Measurements from ENCODE around the gene RANBP3.

DNA sequence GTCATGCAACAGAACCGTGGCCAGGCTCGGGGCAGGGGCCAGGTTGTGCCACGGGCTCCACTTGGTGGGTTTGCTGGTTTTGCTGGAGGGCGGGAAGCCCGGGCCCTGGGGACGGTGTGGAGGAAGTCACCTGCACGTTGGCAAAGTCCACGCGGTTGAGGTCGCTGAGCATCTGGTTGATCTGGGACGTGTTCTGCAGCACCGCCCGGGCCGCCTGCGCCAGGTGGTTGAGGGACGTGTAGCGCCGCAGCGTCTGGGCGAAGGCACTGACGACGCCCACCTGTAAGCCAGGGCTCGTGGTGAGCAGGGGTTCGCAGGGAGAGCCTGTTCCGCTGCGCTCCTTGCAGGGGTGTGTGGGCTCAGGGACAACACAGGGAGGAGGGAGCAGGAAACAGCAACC lies 24.7 kb upstream of the RANBP3 start:
- TF ChIP-seq, protein P1, sequence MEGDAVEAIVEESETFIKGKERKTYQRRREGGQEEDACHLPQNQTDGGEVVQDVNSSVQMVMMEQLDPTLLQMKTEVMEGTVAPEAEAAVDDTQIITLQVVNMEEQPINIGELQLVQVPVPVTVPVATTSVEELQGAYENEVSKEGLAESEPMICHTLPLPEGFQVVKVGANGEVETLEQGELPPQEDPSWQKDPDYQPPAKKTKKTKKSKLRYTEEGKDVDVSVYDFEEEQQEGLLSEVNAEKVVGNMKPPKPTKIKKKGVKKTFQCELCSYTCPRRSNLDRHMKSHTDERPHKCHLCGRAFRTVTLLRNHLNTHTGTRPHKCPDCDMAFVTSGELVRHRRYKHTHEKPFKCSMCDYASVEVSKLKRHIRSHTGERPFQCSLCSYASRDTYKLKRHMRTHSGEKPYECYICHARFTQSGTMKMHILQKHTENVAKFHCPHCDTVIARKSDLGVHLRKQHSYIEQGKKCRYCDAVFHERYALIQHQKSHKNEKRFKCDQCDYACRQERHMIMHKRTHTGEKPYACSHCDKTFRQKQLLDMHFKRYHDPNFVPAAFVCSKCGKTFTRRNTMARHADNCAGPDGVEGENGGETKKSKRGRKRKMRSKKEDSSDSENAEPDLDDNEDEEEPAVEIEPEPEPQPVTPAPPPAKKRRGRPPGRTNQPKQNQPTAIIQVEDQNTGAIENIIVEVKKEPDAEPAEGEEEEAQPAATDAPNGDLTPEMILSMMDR (IDR thresholded peaks at IDR 0.05 in 4 of 5, conservative IDR thresholded peaks at IDR 0.05 in 1 of 5): no peak
- no peak for TF ChIP-seq POLR2A (IDR thresholded peaks at IDR 0.05)

All from gastrocnemius medialis (tissue), 4 donors.